HG02970 (cell line): Measurements from ENCODE around the gene SLC48A1.

Experiments
- ATAC-seq: cut with Tn5 transposase; IDR thresholded peaks from one replicate; pipeline ENCODE4 v1.9.1; 2021; ENCODE audit warnings: mild to moderate bottlenecking, moderate library complexity, moderate number of reproducible peaks; ENCODE audit not compliant: unreplicated experiment, low FRiP score

The SLC48A1 gene

DNA sequence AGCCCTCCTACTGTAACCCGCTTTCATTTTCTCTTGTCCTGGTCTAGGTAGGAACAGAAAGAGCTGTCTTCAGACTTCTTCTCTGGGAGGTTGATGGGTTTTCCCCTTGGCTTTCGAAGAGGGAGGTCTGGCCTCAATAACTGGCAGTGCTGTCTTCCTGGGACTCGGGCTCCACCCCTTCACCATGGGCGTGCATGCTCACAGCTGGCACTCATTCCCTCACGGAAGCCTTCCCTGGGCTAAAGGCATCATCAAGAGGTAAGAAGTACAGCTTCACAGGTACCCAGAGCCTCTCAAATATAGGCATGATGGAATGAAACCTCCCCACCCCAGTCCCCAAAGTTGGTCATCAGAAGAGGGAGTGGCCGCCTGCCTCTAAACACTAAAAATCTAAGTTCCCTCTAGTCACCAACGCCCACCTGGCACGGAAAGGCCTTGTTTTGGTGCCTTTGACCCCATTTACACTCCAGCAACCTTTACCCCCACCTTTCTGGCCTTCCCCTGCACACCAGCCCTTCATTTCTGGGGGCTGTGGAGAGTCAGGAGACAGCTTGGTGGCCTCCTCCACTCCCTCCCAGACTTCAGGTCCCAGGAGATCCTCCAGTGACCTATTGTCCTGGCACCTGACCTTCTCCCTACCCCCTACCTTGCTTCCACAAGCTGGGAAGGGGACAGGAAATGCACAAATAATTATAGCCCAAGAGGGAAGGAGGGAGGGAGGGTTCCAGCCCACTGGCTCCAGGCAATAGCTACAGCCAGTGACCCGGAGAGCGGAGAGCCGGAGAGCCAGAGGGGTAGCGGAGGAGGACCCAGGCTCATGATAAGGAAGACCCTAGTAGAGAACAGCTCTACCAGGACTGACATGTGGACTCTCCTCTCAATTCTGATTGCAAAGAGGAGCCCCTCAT lies 17.1 kb upstream of the SLC48A1 start:
- ATAC-seq: peak; percentile 45

DNA sequence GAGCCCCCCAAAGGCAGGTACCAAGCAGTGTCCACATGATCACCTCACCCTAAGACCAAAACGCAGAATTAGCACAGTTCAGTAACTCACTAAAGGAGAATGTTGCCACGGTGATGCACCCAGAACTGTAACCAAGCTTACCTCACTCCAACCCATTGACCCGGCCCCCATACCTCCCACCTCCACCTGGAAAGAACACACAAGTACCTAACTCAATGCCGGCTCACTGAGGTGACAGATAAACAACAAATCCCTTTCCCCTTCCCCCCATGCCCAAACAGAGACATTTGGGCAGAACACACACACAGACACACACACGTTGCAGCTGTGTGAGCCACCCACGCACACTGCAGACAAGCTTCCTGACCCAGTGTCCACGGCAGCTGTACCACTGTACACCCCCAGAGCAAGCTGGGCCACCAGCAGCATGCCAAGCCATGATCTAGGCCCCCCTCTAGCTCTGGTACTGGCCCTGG lies 15.6 kb upstream of the SLC48A1 start:
- no peak for ATAC-seq

GRCh38 chr12:47757840-47758583 lies 15.0 kb upstream of the SLC48A1 start:
- ATAC-seq: no peak

GRCh38 chr12:47758584-47758833 lies 14.5 kb upstream of the SLC48A1 start:
- ATAC-seq: no peak

DNA sequence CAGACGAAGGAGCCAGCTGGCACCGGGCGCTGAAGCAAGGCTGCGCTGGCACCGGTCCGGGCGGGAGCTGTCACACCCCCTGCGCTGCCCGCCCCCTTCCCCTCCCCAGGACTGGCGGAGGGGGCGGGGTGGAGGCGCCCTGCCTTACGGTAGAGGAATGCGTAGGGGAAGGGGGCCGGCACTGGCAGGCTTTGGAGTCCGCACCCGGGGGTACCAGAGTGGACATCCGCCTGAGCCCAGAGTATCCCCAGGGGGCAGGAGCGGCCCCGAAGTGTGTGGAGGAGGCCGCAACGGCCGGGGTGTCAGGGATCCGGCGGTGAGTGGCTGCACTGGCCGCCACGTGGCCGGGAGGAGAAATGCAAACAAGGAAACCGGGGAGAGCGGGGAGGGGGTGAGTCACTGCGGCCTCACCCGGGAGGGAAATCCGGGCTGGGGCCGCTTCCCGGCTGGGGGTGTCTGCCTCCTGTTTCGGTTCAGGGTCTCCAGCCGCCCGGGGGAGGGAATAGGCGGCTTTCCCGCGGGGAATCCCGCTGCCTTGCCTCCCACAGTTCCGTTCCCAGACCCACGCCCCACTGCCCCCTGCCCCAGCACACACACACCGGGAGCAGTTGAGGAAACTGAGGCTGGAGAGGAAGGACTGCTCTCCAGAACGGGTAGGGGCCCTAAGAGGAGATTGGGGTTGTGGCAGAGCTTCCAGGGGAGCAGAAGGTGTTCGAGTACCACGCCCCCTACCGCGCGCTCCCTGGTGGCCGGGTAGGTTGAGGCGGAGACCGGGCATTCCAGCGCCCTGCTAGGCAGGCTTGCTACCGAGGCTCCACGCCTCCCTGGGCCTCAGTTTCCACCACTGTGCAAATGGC lies 14.0 kb upstream of the SLC48A1 start, which contains the start of gene RAPGEF3:
Gene RAPGEF3, minus strand, starts transcription at position 47 of the 857 bp plus-strand sequence. CDS start 324 bp downstream, outside the sequence.
- ATAC-seq: no peak

DNA sequence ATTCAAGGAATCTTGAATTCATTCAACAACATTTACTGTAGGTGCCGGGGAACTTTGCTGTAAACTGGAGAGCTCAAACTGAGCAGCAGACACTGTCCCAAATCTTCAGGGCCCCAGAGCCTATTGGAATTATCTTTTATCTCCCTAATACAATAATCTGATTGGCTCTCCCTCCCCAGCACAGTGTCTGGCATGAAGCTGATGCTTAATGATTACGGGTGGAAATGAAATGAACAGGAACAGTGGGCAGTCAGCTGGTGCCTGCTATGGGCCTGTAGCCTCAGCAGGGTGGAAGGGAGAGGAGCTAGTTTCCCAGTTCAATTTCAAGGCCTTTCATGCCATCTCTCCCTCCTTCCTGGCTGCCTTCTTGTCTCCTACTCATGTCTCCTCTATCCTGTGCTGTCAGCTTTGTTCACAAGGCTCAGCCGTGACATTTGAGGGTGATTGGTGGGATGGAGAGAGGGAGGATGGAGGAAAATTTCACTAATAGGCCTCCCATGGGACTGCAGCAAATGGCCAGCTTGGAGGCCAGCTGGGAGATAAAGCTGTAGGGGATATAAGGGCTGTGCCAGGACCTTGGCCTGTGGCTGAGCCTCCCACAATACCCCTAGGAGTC lies 10.1 kb upstream of the SLC48A1 start:
- no peak for ATAC-seq

GRCh38 chr12:47763481-47764346 lies 9.3 kb upstream of the SLC48A1 start:
- ATAC-seq: no peak

DNA sequence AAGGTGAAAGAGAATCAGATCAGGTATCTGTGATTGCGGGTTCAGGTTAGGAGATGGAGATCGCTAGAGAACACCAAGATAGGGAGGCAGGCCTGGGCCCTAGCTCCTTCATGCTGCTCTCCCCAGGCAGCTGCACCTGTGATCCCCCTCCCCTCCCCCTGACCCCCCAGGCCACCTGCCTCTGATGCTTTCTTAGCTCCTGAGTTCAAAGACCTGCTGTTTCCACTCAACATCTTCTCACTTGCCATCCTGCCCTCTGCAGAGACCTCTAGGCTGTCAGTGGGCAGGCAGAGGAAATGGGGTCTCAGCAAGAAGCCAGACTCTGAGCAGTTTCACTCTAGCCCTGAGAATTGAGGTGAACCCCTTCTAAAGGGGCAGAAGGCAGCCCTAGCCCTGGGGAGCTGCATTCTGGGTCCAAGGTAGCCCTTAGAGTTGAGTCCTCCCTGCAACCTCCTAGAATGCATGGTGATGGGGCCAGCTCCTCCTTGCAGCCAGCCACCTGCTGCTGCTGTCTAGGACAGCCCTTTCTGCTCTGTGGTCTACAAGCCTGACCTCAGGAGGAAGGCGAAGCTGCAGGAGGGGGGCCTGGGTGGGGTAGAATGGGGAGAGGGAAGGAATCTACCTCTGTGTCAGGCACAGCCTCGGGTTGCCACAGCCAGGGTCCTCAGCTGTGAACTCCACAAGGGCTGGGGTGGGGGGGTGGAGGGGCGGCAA lies 6.4 kb upstream of the SLC48A1 start:
- no peak for ATAC-seq

DNA sequence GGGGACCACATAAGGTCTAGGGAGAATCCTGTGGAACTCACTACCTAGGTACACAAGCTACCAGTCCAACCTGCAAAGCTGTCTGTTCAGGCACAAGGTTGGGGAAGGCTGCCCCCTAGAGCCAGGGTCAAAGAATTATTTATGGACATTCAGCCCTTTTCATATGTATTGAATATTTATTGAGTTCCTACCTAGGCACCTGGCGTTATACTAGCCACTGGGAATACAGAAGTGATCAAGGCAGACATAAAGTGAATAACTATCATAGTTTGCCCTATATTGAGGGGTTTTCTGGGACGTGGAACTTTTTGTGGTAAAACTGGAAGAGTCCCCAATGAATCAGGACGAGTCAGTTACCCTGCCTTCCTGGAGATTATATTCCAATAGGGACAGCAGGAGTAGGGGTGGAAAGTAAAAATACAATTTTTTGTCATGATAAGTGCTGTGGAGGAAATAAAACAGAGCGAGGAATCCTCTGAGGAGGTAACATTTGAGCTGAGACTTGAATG lies 5.8 kb upstream of the SLC48A1 start:
- no peak for ATAC-seq

DNA sequence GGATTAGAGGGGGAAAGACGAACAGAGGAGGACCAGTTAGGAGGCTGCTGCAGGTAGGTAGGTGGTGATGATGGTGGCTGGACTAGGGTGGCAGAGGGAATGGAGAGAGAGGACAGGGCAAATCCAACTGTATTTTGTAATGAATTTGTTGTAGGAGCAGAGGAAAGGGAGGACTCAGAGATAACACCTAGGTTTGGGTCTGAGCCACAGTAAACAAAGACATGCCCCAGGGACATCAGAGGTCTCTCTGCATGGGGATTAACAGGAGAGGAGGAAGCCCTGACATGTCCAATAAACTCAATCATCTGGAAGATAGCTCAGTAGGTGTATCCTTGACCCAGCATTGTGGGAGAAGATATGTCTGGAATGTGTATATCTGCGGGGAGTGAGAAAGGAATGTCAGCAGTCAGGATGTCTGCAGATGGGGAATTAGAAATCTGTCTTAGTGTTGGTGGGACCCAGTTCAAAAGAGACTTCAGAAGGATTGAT lies 4.7 kb upstream of the SLC48A1 start:
- no peak for ATAC-seq

GRCh38 chr12:47769234-47770085 lies 3.6 kb upstream of the SLC48A1 start:
- no peak for ATAC-seq

GRCh38 chr12:47770086-47770726 lies 2.8 kb upstream of the SLC48A1 start:
- ATAC-seq: no peak

- no peak for ATAC-seq
Measured at GRCh38 chr12:47771304-47771703, 1.7 kb upstream of the SLC48A1 start.

GRCh38 chr12:47772094-47772660 lies 861 bp upstream of the SLC48A1 start:
- ATAC-seq: no peak

DNA sequence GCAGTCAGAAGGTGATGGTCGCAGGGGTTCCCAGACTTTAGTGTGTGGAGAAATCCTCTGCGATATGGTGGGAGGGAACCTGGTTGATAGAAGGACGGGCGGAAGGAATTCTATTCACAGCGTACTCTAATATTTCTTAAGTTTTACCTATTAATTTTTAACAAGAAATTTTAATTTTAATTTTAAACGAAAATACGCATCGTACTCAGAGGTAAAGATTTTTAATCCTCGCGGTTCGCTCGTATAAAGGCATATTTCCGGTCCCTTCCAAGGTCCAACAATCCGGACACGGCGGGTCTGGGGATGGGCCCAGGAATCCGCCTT lies 338 bp upstream of the SLC48A1 start:
- no peak for ATAC-seq

GRCh38 chr12:47773858-47774580 lies 981 bp downstream of the SLC48A1 start:
- ATAC-seq: no peak
